Measurements from ENCODE around the gene TBPL2.

TBPL2 gene

DNA sequence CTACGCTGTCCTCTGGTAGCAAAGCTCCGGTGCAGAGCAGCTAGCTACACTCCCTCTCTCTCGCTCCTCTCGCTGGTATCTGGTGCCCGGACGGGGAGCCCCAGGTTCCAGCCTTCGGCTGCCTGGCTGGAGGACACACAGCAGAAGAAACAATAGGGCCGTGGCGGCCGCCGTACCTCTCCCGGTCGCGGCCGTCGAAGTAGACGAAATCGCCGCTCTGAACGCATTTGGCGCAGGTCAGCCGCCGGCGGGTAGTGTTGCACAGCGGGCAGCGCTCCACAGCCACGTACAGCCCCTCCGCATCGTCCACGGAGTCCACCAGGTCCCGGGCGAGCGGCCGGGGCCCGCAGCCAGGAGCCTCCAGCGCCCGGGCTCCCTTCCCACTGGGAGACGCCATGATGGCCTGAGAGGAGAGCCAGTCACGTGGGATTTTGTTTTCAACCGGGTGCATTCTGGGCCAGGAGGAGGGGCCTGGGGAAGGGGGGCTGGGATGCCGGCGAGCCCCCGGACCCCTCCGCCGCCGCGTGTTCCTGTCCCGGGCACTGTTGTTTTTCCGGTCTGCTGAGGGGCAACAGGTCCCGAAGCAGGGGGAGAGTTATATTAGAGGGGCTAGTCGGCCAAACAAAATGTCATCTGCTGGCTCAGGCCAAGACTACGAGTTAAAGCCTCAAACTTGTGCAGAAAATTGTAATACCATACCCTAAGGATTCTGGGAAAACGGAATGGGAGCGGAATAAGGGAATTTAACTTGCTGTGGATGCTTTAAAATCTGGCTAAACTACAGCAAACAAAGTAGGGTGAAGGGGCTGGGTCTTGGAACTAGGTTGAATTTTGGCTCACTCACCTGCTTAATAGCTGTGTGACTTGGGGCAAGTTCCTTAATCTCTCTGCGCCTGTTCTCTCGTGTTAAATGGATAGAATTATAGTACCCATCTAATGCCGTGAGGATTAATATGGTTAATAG, 28.7 kb downstream of the TBPL2 start, which contains the start of gene ATG14:
Gene ATG14 (minus strand): TSS at position 405 of the 964 bp plus-strand sequence. CDS start 8 bp downstream, at position 397.
- Histone ChIP-seq H3K27me3 (no peaks in the 10 kb centered on the region), H3K27ac (peak within 1 kb of the TSS; percentile 89), H4K20me1 (peaks cover 12% of the 10 kb centered on the region; the same call in 1 of the 2 replicates), H3K36me3 (no peaks in the 10 kb centered on the region), H3K9me3 (no peaks in the 10 kb centered on the region), H3K4me2 (peak within 1 kb of the TSS; percentile 95), H3K9ac (peak within 1 kb of the TSS; percentile 95), H3K4me1 (peaks cover 29% of the 10 kb centered on the region), H3K4me3 (peak within 1 kb of the TSS; percentile 99)
- no peak for TF ChIP-seq Cebpa-rat (IDR thresholded peaks at IDR 0.05)

DNA sequence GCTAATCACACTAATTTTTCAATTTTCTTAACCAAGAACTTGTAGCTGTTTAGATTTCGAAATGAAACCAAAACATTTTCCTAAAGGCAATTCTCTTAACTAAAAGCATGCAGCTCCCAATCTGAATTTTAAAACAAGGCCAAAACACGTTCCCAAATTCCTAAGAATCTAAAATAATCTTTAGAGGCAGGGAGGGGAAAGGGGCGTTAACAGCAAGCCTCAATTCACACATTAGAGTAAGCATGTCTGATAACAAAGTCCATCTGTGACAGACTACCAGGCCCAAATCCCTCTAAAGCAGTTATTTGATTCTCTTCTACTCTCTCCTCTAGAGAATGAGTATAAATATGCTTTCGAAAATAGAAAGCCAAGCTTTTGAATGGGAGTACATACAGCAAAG, 29.5 kb downstream of the TBPL2 start:
- H3K27ac ChIP-seq = peak overlapping the region; percentile 89
- no peaks in the 10 kb centered on the region for H3K27me3 ChIP-seq
- peaks cover 12% of the 10 kb centered on the region; the same call in 1 of the 2 replicates for H4K20me1 ChIP-seq
- peak overlapping the region; percentile 95 for H3K9ac ChIP-seq
- no peak for TF ChIP-seq Cebpa-rat (IDR thresholded peaks at IDR 0.05)
- no peaks in the 10 kb centered on the region for H3K36me3 ChIP-seq
- peak overlapping the region; percentile 99 for H3K4me3 ChIP-seq
- H3K4me1 ChIP-seq = peaks cover 29% of the 10 kb centered on the region
- peak overlapping the region; percentile 95 for H3K4me2 ChIP-seq
- no peaks in the 10 kb centered on the region for H3K9me3 ChIP-seq

DNA sequence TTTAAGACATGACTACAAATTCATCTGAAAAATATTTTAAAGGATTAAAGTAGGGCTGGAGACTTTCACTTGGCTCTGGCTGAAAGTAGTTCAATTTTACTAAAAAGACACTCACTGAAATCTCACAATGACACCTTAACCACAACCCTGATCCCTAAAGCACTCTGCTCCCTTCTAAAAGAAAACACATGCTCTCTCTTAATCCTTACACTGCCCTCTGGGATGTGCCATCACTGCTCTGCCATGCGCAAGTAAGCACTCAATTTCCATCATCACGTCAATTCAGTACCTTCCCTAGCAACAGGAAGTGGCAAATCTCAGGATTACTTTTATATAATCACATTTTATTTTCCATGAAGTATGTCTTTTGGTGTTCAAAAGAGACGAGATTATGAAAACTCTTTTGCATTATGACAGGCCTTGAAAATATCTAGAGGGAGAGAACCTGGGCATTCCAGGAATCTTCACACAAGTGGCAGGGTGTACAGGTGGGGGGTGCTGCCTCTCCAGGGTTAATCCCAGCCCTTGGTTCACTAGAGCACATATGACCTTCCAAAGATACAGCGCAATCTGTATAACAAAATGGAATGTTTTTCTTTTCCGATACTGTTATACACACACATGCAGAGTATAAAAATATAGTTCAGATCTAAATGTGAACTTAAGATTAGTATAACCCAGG, 36.1 kb downstream of the TBPL2 start:
- Histone ChIP-seq H3K4me3 (no peak overlapping the region), H3K4me2 (peak overlapping the region; percentile 72), H3K27ac (no peak overlapping the region), H3K27me3 (no peaks in the 10 kb centered on the region), H3K9ac (peak overlapping the region; percentile 59), H3K4me1 (peaks cover 22% of the 10 kb centered on the region), H3K9me3 (no peaks in the 10 kb centered on the region), H4K20me1 (peaks cover 30% of the 10 kb centered on the region), H3K36me3 (no peaks in the 10 kb centered on the region)
- TF ChIP-seq Cebpa-rat (IDR thresholded peaks at IDR 0.05) = no peak

DNA sequence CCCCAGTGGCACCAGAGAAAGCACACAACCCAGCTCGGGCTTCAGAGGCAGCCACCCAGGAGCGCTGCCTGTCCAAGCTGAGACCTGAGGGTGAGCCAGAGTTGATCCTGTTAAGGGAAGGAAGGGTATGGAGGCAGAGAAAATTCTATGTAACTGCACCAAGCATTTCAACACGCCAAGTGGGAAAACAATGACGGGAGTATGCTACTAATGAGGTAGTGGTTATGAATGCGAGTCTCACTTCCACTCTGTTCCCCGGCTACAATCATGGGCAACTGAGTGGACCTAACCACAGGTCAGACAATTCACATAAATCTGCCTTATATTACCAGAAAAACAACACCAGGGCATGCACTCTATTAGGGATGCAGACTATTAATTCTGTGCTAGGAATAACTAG, 38.7 kb downstream of the TBPL2 start:
- H3K4me3 ChIP-seq = no peak overlapping the region
- H3K27me3 ChIP-seq = no peaks in the 10 kb centered on the region
- H4K20me1 ChIP-seq = peaks cover 31% of the 10 kb centered on the region
- peaks cover 19% of the 10 kb centered on the region for H3K4me1 ChIP-seq
- H3K9ac ChIP-seq = no peak overlapping the region
- no peak for TF ChIP-seq Cebpa-rat (IDR thresholded peaks at IDR 0.05)
- H3K4me2 ChIP-seq = no peak overlapping the region
- H3K36me3 ChIP-seq = no peaks in the 10 kb centered on the region
- no peaks in the 10 kb centered on the region for H3K9me3 ChIP-seq
- no peak overlapping the region for H3K27ac ChIP-seq

DNA sequence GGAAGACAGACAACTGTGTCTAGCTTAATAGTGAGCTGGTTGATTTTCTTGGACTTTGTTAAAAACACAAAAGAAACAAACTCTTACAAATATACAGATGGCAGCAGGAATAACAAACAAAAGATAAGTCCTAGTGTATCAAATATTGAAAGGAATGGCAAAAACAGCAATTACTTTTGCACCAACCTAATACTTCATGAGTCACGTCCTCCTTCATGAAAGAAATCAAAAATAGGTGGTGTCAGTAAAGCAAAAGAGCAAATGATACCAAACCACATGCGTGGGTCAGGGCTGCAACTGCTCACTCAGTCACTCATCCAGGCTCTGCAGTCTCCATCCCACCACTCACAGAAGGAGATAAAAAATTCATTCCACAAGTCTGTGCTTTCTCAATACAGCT, 40.6 kb downstream of the TBPL2 start:
- Histone ChIP-seq H3K4me2 (no peak overlapping the region), H3K9me3 (no peaks in the 10 kb centered on the region), H4K20me1 (peaks cover 32% of the 10 kb centered on the region), H3K4me1 (peaks cover 11% of the 10 kb centered on the region), H3K27ac (no peak overlapping the region), H3K4me3 (no peak overlapping the region), H3K36me3 (peaks cover 6% of the 10 kb centered on the region), H3K9ac (no peak overlapping the region), H3K27me3 (no peaks in the 10 kb centered on the region)
- no peak for TF ChIP-seq Cebpa-rat (IDR thresholded peaks at IDR 0.05)

DNA sequence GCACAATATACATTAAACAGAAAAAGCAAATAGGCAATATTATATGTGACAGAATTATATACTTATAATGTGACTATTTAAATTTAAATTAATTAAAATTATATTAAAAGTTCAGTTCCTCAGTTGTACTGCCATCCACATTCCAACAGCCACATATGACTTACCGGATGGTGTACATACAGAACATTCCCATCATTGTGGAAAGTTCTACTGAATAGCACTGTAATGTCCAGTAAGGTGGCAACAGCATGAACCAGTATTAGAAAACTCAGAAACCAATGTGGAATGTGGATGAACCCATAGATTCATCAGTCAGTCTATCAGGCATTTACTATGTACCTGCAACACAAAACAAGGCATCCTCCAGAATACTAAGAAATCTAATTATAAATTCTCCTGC, 41.2 kb downstream of the TBPL2 start:
- no peak for TF ChIP-seq Cebpa-rat (IDR thresholded peaks at IDR 0.05)
- H3K4me1 ChIP-seq = peaks cover 5% of the 10 kb centered on the region
- no peak overlapping the region for H3K9ac ChIP-seq
- peaks cover 27% of the 10 kb centered on the region for H4K20me1 ChIP-seq
- no peak overlapping the region for H3K27ac ChIP-seq
- no peak overlapping the region for H3K4me2 ChIP-seq
- no peaks in the 10 kb centered on the region for H3K27me3 ChIP-seq
- no peaks in the 10 kb centered on the region for H3K9me3 ChIP-seq
- H3K4me3 ChIP-seq = no peak overlapping the region
- H3K36me3 ChIP-seq = peaks cover 13% of the 10 kb centered on the region

DNA sequence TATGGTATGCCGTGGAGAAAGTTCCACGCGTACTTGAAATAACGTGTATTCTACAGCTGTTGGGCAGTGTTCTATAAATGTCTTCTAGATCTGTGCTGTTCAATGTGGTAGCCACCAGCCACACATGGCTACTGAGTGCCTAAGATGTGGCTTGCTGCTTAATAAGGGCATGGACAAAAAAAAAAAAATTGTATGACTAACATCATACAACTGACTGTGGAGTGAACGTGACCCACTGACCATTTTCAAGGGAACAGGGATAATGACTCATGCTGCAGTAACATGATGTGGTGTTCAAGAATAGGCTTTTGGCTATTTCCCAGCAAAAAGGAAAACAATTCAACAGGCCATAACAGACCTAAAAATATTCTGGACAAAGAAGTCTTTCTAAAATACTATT, 41.7 kb downstream of the TBPL2 start:
- peaks cover 16% of the 10 kb centered on the region for H3K36me3 ChIP-seq
- H3K27me3 ChIP-seq = no peaks in the 10 kb centered on the region
- H3K9ac ChIP-seq = no peak overlapping the region
- H3K27ac ChIP-seq = no peak overlapping the region
- H3K4me3 ChIP-seq = no peak overlapping the region
- no peak for TF ChIP-seq Cebpa-rat (IDR thresholded peaks at IDR 0.05)
- no peaks in the 10 kb centered on the region for H3K4me1 ChIP-seq
- no peaks in the 10 kb centered on the region for H3K9me3 ChIP-seq
- H4K20me1 ChIP-seq = peaks cover 23% of the 10 kb centered on the region
- no peak overlapping the region for H3K4me2 ChIP-seq

DNA sequence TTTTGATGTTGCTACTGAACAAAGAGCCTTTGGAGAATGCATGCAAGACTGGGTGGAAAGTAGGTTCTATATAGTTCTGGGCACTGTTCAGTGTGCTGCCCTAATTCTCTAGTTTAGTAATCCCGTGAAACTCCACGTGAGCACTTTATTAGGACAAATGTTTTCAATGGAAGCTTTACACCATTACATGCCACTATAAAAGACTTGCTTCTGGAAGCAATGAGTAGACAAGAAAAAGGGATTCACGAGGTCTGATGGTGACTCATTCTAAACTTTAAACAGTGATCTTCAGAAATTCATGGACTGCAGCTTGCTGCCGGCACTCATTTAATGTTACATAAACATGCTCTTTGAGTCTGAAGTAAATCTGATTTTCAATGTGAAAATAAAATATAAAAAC, 51.1 kb downstream of the TBPL2 start:
- H3K4me1 ChIP-seq = no peaks in the 10 kb centered on the region
- peaks cover 74% of the 10 kb centered on the region for H3K36me3 ChIP-seq
- no peak overlapping the region for H3K4me3 ChIP-seq
- H3K4me2 ChIP-seq = no peak overlapping the region
- no peak overlapping the region for H3K27ac ChIP-seq
- H4K20me1 ChIP-seq = no peaks in the 10 kb centered on the region
- no peak for TF ChIP-seq Cebpa-rat (IDR thresholded peaks at IDR 0.05)
- H3K9ac ChIP-seq = no peak overlapping the region
- H3K9me3 ChIP-seq = no peaks in the 10 kb centered on the region
- no peaks in the 10 kb centered on the region for H3K27me3 ChIP-seq

DNA sequence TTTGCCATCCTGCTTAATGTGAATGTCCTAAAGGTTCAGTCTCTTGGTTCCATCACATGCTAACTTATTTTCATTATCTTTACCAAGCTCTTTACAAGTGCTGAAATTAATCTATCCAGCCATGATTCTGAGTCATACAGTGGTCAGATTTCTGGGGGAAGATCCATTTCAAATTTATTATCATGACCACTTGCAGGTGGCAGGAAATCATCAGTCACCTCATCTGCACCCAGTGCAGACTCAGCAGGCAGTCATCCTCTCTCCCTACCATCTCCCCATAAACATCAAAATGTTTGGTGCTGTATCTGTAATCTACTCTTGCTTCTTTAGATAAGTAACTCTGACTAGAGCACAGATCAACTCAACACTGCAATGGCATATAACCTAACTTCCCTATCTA, 52.3 kb downstream of the TBPL2 start:
- no peak overlapping the region for H3K4me3 ChIP-seq
- H3K9ac ChIP-seq = no peak overlapping the region
- H3K27ac ChIP-seq = no peak overlapping the region
- H3K36me3 ChIP-seq = peaks cover 79% of the 10 kb centered on the region
- no peaks in the 10 kb centered on the region for H3K27me3 ChIP-seq
- no peaks in the 10 kb centered on the region for H4K20me1 ChIP-seq
- H3K4me1 ChIP-seq = no peaks in the 10 kb centered on the region
- no peak for TF ChIP-seq Cebpa-rat (IDR thresholded peaks at IDR 0.05)
- H3K4me2 ChIP-seq = no peak overlapping the region
- no peaks in the 10 kb centered on the region for H3K9me3 ChIP-seq

DNA sequence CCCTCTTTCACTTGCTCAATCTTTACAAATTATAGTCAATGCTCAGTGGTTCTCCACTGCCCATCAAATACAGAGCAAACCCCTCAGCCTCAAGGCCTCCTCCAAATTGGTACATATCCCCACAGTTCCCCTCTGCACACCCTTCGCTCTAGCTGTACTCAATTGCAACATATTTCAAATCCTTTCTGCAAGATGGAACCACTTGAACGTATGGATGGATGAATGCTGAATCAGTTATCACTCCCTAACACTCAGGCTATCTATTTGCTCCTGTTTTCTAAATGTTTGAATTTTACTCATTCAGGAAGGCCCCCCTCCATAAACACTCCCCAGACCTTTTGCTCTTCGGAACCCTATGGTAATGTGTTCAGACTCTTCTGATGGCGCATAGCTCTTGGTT, 53.3 kb downstream of the TBPL2 start:
- no peaks in the 10 kb centered on the region for H3K9me3 ChIP-seq
- no peak overlapping the region for H3K4me2 ChIP-seq

More for the DNA sequence above, 53.3 kb downstream of the TBPL2 start:
- Histone ChIP-seq H3K36me3 (peaks cover 84% of the 10 kb centered on the region), H3K27me3 (no peaks in the 10 kb centered on the region), H4K20me1 (no peaks in the 10 kb centered on the region), H3K9ac (no peak overlapping the region), H3K4me1 (no peaks in the 10 kb centered on the region), H3K4me3 (no peak overlapping the region), H3K27ac (no peak overlapping the region)
- TF ChIP-seq Cebpa-rat (IDR thresholded peaks at IDR 0.05) = no peak
